HCT116 (cell line): ENCODE results near the gene LTBP1.

Experiments used
- ATF3 ChIP-seq: IDR thresholded peaks from 2 replicates; pipeline ENCODE4 v1.6.1; 2012
- CBX3 ChIP-seq: IDR thresholded peaks from 2 replicates; pipeline ENCODE4 v1.6.1; 2012; ENCODE audit warnings: low read depth
- CEBPB ChIP-seq: IDR thresholded peaks from 2 replicates; pipeline ENCODE4 v1.6.1; 2012; ENCODE audit warnings: low read depth
- CTCF ChIP-seq, 3 experiments: fragments of 200-600 bp in 1 of 3; sonication (generic) in 1 of 3; IDR thresholded peaks in 2 of 3; conservative IDR thresholded peaks in 1 of 3; 2 replicates each; pipeline ENCODE4 v1.5.1; 2012 to 2017; ENCODE audit warnings: low read depth in 2 of 3, low read length in 2 of 3, antibody characterized with exemption in 1 of 3, borderline replicate concordance in 1 of 3, control low read depth in 1 of 3, mild to moderate bottlenecking in 1 of 3, mixed read lengths in 1 of 3, mixed run types in 1 of 3, moderate library complexity in 1 of 3; ENCODE audit not compliant: insufficient read depth in 1 of 3
- EGR1 ChIP-seq: IDR thresholded peaks from 2 replicates; pipeline ENCODE4 v1.6.1; 2012; ENCODE audit warnings: low read depth
- ELF1 ChIP-seq: IDR thresholded peaks from 2 replicates; pipeline ENCODE4 v1.6.1; 2012; ENCODE audit warnings: low read depth, borderline replicate concordance
- EZH2 ChIP-seq: fragments of 200-600 bp; sonication (generic); IDR thresholded peaks from 2 replicates; pipeline ENCODE4 v1.6.1; 2017; ENCODE audit warnings: antibody characterized with exemption, mixed run types
- MAX ChIP-seq: IDR thresholded peaks from 2 replicates; pipeline ENCODE4 v1.6.1; 2012
- POLR2A ChIP-seq: IDR thresholded peaks from 2 replicates; pipeline ENCODE4 v1.7.0; 2011; ENCODE audit warnings: borderline replicate concordance; ENCODE audit not compliant: insufficient read depth, insufficient read length; ENCODE audit errors: extremely low read depth
- POLR2AphosphoS5 ChIP-seq: IDR thresholded peaks from 2 replicates; pipeline ENCODE4 v1.6.1; 2011; ENCODE audit warnings: mild to moderate bottlenecking, low read depth, low read length, moderate library complexity
- REST ChIP-seq: IDR thresholded peaks from 2 replicates; pipeline ENCODE4 v1.6.1; 2012; ENCODE audit warnings: low read depth
- SIN3A ChIP-seq: IDR thresholded peaks from 2 replicates; pipeline ENCODE4 v1.6.1; 2012; ENCODE audit warnings: low read depth
- TCF7L2 ChIP-seq: IDR thresholded peaks from 2 replicates; pipeline ENCODE4 v1.7.0; 2011; ENCODE audit warnings: borderline replicate concordance, inconsistent platforms; ENCODE audit not compliant: insufficient read depth, insufficient read length; ENCODE audit errors: extremely low read depth
- ZNF274 ChIP-seq: fragments of 200-500 bp; sonication (Bioruptor generic); IDR thresholded peaks from 2 replicates; pipeline ENCODE4 v1.6.1; 2014; ENCODE audit warnings: mild to moderate bottlenecking, low read depth, low read length, inconsistent platforms

- TF ChIP-seq CTCF (IDR thresholded peaks at IDR 0.05 in 2 of 3, conservative IDR thresholded peaks at IDR 0.05 in 1 of 3; ENCODE audit: borderline replicate concordance in 1 of 3, insufficient read depth in 1 of 3, low read depth in 2 of 3, low read length in 2 of 3) (no peak), POLR2A (no peak), ELF1 (no peak), EZH2 (no peak), REST (no peak), CBX3 (no peak), ATF3 (no peak), TCF7L2 (no peak), MAX (no peak), EGR1 (no peak), SIN3A (no peak), ZNF274 (no peak), POLR2AphosphoS5 (no peak), CEBPB (no peak)
Observed at GRCh38 chr2:33042265-33042664, 95.5 kb downstream of the LTBP1 start.
